ENCODE results near the gene RGS18.

The RGS18 gene

DNA sequence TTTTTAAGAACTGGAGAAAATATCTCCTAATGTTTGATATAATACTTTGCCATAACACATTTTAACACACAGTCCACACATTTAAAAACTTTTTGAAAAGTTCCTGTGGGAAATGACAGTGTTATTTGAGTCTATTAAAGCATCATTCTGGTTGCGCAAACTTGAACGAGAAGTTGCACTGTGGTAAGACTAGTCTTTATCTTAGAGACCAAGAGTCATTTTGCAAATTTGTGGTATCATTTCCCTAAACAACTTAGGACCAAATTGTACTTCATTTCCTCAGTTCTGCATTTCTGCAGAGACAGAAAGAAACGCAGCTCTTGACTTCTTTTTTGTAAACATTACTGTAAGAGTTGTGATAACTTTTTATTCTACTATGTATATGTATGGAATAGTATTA lies at the start of gene RGS18:
TSS of gene RGS18 (plus strand) at position 282 of the 400 bp plus-strand sequence. CDS start 176 bp downstream, outside the sequence.
- no peaks in the 10 kb centered on the region for H3K4me1 Mint-ChIP-seq
- H3K27ac Mint-ChIP-seq = no peak within 1 kb of the TSS
- DNase-seq = no peak
- H3K27me3 Mint-ChIP-seq (ENCODE audit: low read depth, poor library complexity) = no peaks in the 10 kb centered on the region
- no peak within 1 kb of the TSS for H3K4me3 Mint-ChIP-seq
- H3K36me3 Mint-ChIP-seq (ENCODE audit: low read depth) = no peaks in the 10 kb centered on the region
- TF ChIP-seq, protein P1, sequence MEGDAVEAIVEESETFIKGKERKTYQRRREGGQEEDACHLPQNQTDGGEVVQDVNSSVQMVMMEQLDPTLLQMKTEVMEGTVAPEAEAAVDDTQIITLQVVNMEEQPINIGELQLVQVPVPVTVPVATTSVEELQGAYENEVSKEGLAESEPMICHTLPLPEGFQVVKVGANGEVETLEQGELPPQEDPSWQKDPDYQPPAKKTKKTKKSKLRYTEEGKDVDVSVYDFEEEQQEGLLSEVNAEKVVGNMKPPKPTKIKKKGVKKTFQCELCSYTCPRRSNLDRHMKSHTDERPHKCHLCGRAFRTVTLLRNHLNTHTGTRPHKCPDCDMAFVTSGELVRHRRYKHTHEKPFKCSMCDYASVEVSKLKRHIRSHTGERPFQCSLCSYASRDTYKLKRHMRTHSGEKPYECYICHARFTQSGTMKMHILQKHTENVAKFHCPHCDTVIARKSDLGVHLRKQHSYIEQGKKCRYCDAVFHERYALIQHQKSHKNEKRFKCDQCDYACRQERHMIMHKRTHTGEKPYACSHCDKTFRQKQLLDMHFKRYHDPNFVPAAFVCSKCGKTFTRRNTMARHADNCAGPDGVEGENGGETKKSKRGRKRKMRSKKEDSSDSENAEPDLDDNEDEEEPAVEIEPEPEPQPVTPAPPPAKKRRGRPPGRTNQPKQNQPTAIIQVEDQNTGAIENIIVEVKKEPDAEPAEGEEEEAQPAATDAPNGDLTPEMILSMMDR (IDR thresholded peaks at IDR 0.05) = no peak
- no peaks in the 10 kb centered on the region for H3K9me3 Mint-ChIP-seq

- Mint-ChIP-seq H3K27me3 (ENCODE audit: low read depth, poor library complexity) (no peaks in the 10 kb centered on the region), H3K36me3 (ENCODE audit: low read depth) (no peaks in the 10 kb centered on the region), H3K27ac (no peak overlapping the region), H3K4me1 (no peaks in the 10 kb centered on the region), H3K4me3 (no peak overlapping the region), H3K9me3 (no peaks in the 10 kb centered on the region)
- TF ChIP-seq, protein P1 (IDR thresholded peaks at IDR 0.05) = no peak
- no peak for DNase-seq
Observed at GRCh38 chr1:192109576-192109975, 48.7 kb upstream of the RGS18 start.

DNA sequence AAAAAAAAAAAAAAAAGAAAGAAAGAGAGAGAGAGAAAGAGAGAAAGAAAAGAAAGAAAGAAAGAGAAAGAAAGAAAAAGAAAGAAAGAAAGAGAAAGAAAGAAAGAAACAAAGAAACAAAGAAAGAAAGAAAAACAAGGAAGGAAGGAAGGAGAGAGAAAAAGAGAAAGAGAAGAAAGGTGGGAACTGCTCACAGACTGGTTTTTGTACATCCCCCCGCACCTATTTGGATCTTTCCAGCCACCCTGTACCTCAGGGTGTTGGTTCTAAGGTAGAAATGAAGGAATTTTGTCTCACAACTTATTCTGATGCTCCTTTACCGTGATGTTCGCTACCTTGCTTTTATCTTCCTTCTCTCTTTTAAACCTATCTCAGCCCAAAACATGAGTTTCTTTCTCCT lies 43.3 kb upstream of the RGS18 start:
- no peak for DNase-seq
- Mint-ChIP-seq H3K9me3 (no peaks in the 10 kb centered on the region), H3K36me3 (ENCODE audit: low read depth) (no peaks in the 10 kb centered on the region), H3K4me1 (no peaks in the 10 kb centered on the region), H3K27ac (no peak overlapping the region), H3K27me3 (ENCODE audit: low read depth, poor library complexity) (no peaks in the 10 kb centered on the region), H3K4me3 (no peak overlapping the region)
- TF ChIP-seq, protein P1 (IDR thresholded peaks at IDR 0.05) = no peak

DNA sequence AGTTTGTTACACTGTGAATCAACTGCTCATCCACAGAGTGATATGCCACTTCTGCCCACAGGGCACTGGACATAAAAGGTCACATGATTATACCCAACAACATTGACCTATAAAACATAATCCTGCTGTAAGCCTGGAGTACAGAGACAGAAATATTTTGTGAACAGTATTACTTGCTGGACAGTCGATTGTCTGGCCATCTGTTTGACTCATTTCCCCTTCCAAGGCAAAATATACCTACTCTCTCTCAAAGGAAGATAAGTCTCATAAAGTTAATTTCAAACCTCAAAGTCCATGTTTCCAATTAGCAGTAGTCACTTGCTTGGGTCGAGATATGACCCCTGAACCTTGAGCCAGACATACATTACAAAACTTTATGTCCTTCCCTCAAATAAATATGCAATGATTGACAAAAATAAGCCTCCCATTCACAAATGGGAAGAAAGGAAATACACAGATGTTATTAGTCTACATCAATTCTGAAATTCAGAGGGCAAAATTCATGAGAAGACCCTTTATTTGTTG lies 39.3 kb upstream of the RGS18 start:
- Mint-ChIP-seq H3K4me1 (no peaks in the 10 kb centered on the region), H3K9me3 (no peaks in the 10 kb centered on the region), H3K27ac (no peak overlapping the region), H3K4me3 (no peak overlapping the region), H3K27me3 (ENCODE audit: low read depth, poor library complexity) (no peaks in the 10 kb centered on the region), H3K36me3 (ENCODE audit: low read depth) (no peaks in the 10 kb centered on the region)
- DNase-seq = no peak
- TF ChIP-seq, protein P1 (IDR thresholded peaks at IDR 0.05) = no peak

DNA sequence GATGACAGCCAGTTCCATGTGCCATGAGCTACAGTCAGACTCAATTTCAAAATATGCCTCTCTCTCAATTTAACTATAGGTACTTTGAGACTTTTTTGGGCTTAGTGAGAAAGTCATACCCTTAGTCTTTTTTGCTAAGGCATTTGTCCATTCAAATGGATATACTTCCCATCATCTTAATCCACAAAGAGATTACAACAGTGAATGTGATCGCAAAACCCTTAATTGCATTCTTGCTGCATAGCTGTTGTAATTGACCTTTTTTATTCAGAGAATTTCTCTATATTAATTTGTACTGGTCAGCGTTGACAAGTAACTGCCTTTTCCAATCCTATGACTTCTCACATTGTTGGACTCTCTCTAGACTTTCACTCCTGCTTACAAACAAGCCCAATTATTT lies 38.6 kb upstream of the RGS18 start:
- TF ChIP-seq, protein P1 (IDR thresholded peaks at IDR 0.05) = no peak
- no peaks in the 10 kb centered on the region for H3K9me3 Mint-ChIP-seq
- H3K27me3 Mint-ChIP-seq (ENCODE audit: low read depth, poor library complexity) = no peaks in the 10 kb centered on the region
- no peak for DNase-seq
- no peaks in the 10 kb centered on the region for H3K4me1 Mint-ChIP-seq
- no peak overlapping the region for H3K27ac Mint-ChIP-seq
- no peak overlapping the region for H3K4me3 Mint-ChIP-seq
- H3K36me3 Mint-ChIP-seq (ENCODE audit: low read depth) = no peaks in the 10 kb centered on the region

GRCh38 chr1:192122668-192123067 lies 35.6 kb upstream of the RGS18 start:
- Mint-ChIP-seq H3K27ac (no peak overlapping the region), H3K9me3 (no peaks in the 10 kb centered on the region), H3K27me3 (ENCODE audit: low read depth, poor library complexity) (no peaks in the 10 kb centered on the region), H3K4me3 (no peak overlapping the region), H3K4me1 (no peaks in the 10 kb centered on the region), H3K36me3 (ENCODE audit: low read depth) (no peaks in the 10 kb centered on the region)
- no peak for DNase-seq
- TF ChIP-seq, protein P1 (IDR thresholded peaks at IDR 0.05) = no peak
